Lower leg skin (tissue), 3 donors: ENCODE results near the gene N4BP2L2.

ENCODE experiments used
- CTCF ChIP-seq, 3 donors: fragments of 450-650 bp; IDR thresholded peaks; one replicate each; pipeline ENCODE4 v1.5.1; 2016; ENCODE audit warnings: antibody characterized with exemption in 3 of 3, mild to moderate bottlenecking in 3 of 3, moderate library complexity in 2 of 3
- POLR2A ChIP-seq, 2 donors: fragments of 450-650 bp; IDR thresholded peaks; one replicate each; pipeline ENCODE4 v1.6.1; 2016 to 2017; ENCODE audit warnings: antibody characterized with exemption in 2 of 2, mild to moderate bottlenecking in 1 of 2, moderate library complexity in 1 of 2

DNA sequence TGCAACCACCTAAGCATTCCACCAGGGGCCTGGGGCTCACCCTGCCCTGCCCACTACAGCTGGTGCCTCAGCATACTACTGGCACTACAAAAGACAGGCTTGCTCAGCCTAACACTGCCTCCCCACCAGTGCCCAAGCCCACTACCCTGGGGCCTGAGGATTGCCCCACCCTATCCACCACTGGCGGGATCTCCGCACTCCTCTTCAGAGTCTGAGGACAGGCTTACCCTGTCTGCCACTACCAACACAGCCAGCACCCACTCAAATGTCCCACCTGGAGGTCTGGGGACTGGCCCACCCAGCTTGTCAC lies 83.0 kb downstream of the N4BP2L2 start:
- TF ChIP-seq POLR2A (IDR thresholded peaks at IDR 0.05) (no peak), CTCF (IDR thresholded peaks at IDR 0.05) (no peak)
